Activated CD4-positive, alpha-beta T cell treated with anti-CD3 and anti-CD28 coated beads for 4 hours (primary cell): Measurements from ENCODE around the gene ANGPTL4.
"Not testable (repeated sequence)": the region's sequence is repeated elsewhere in the genome, so short reads cannot be mapped to it uniquely, and the experiment has no call there.

Experiments used
- DNase-seq, 2 donors: peaks; one replicate each; pipeline ENCODE4 v3.0.0-alpha.2; 2020

The ANGPTL4 gene, protein sequence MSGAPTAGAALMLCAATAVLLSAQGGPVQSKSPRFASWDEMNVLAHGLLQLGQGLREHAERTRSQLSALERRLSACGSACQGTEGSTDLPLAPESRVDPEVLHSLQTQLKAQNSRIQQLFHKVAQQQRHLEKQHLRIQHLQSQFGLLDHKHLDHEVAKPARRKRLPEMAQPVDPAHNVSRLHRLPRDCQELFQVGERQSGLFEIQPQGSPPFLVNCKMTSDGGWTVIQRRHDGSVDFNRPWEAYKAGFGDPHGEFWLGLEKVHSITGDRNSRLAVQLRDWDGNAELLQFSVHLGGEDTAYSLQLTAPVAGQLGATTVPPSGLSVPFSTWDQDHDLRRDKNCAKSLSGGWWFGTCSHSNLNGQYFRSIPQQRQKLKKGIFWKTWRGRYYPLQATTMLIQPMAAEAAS

DNA sequence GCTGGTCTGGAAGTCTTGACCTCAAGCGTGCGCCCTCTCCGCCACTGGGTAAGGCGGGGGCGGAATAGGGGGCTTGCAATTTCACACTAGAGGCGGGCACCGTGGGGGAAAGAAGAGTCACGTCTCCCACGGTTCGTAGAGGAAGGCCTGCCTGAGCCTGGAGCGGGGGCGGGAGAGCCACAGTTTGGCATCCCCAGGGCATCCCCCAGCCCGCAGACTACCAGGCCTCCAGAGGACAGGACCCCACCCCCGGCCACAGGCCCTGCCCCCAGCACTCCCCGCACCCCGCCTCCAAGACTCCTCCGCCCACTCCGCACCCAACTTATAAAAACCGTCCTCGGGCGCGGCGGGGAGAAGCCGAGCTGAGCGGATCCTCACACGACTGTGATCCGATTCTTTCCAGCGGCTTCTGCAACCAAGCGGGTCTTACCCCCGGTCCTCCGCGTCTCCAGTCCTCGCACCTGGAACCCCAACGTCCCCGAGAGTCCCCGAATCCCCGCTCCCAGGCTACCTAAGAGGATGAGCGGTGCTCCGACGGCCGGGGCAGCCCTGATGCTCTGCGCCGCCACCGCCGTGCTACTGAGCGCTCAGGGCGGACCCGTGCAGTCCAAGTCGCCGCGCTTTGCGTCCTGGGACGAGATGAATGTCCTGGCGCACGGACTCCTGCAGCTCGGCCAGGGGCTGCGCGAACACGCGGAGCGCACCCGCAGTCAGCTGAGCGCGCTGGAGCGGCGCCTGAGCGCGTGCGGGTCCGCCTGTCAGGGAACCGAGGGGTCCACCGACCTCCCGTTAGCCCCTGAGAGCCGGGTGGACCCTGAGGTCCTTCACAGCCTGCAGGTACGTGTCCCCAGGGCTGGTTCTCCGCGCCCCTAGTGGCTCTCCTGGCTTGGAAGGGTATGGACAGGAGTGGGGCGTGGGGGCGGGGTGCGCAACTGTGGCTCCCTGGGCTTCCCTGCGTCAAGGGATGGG, at the start of gene ANGPTL4:
Gene ANGPTL4, plus strand, starts transcription at position 353 of the 969 bp plus-strand sequence. Its CDS starts 167 bp downstream, at position 520.
- DNase-seq = peak; percentile 58 to 74

- not testable (repeated sequence) for DNase-seq
These were observed 48.8 kb upstream of the ANGPTL4 start for GRCh38 chr19:8314981-8315640.

GRCh38 chr19:8316351-8317125, 47.4 kb upstream of the ANGPTL4 start:
- no peak for DNase-seq

DNA sequence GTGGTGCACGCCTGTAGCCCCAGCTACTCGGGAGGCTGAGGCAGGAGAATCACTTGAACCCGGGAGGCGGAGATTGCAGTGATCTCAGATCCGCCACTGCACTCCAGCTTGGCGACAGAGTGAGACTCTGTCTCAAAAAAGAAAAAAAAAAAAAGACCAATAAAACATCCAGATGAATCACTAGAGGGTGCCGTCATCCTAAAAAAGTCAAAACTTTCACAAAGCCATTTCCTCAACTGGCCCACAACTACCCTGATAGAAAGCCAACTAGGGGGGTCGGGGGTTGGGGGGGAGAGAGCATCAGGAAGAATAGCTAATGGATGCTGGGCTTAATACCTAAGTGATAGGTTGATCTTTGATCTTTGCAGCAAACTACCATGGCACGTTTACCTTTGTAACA, 45.1 kb upstream of the ANGPTL4 start:
- DNase-seq = not testable (repeated sequence)

DNA sequence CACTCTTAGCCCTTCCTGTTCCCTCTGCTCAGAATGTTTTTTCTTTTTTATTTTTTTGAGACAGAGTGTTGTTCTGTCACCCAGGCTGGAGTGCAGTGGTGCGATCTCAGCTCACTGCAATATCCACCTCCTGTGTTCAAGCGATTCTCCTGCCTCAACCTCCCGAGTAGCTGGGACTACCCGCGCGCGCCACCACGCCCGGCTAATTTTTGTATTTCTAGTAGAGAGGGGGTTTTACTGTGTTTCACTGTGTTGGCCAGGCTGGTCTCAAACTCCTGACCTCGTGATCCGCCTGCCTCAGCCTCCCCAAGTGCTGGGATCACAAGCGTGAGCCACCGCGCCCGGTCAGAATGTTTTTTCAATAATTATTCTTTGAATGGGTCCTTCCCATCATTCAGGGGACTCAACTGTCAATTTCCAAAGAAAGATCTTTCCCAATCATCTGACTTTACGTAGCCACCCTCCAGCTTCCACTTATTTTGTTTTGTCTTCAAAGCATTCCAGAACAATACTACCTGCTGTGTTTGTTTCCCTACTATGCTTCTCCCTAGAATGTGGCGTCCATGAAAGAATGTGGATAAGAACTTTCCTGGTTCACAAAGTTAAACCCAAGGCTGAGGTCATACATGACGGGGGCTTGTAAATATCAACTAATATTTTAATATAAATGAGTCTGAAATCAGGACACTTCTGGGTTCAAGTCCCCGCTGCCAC, 44.0 kb upstream of the ANGPTL4 start:
- no peak for DNase-seq

- no peak for DNase-seq
These were observed 43.3 kb upstream of the ANGPTL4 start for GRCh38 chr19:8320564-8321066.

GRCh38 chr19:8321067-8321985, 42.6 kb upstream of the ANGPTL4 start, which contains the start of the genes NDUFA7 and RPS28:
TSS of gene NDUFA7 (minus strand) at chr19:8321375. CDS start at chr19:8321358, 17 bp downstream.
TSS of gene RPS28 (plus strand) at chr19:8321496. CDS start at chr19:8321531, 35 bp downstream.
- peak; percentile 97 for DNase-seq

DNA sequence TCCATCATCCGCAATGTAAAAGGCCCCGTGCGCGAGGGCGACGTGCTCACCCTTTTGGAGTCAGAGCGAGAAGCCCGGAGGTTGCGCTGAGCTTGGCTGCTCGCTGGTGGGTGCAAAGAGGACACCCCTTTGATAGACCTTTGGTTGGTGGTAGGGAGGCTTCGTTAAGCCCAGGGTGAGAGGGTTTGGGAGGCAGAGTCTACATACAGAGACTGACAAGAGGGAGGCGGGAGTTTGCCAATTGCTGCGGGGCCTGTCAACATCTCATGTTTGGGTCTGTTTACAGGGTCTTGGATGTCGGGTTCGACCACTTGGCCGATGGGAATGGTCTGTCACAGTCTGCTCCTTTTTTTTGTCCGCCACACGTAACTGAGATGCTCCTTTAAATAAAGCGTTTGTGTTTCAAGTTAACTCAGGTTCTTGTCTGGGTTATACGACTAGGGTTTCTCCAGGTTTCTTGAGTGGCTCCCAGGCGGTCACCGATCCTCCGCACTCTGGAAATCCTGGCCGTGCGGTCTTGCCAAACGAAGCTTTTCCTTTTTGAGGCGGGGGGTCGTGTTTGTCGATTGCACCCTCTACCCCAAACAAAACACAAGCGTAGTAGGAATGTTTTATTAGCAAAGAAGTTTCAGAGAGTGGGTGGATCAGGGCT, 41.8 kb upstream of the ANGPTL4 start:
- DNase-seq = no peak

GRCh38 chr19:8322638-8322997, 41.3 kb upstream of the ANGPTL4 start:
- no peak for DNase-seq

GRCh38 chr19:8323781-8324185, 40.2 kb upstream of the ANGPTL4 start:
- no peak for DNase-seq

DNA sequence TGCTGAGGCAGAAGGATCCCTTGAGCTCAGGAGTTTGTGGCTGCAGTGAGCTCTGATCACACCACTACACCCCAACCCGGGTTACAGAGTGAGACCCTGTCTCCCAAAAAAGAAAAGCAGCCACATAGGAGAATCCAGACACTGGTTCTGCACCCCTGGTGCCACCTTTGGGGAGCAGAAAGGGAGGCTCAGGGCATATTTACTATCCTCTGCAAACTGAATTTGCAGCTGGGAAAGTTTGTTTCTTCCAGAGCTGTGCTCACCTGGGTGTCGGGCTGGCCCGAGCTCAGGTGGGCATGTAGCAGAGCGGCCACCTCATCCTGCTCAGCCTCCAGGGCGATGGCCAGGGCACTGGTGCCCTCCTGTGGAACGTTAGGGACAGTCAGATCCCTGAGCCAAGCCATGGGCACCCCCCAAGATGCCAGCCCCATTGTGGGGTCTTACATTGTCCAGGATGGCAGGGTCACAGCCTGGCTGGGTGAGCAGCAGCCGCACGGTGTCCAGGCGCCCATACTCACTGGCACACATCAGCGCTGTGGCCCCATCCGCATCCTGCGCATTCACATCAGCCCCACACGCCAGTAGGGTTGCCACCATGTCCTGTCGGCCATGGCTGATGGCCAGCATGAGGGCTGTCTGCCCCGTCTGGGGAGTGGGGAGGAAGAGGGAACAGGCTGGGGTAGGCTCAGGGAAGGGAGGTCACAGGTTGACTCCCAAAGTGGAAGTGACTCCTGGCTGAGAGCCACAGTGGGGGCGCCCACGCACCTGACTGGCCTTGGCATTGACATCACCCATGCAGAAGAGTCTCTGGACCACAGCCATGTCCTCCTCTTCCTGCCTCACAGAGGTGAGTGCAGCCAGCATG, 39.5 kb upstream of the ANGPTL4 start:
- no peak for DNase-seq

DNA sequence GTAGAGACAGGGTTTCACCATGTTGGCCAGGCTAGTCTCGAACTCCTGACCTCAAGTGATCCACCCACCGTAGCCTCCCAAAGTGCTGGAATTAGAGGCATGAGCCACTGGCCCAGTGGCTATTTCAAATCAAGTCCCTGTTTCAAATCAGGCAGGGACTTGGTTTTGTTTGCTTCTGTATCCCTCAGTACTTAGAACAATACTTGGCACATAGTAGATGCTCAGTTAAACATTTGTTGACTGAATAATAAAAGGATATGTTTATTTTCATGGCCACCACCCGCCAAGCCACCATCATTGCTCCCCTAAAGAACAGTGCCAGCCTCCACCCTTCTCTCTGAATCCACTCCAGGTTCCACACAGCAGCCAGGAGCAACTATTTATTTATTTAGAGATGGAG, 38.5 kb upstream of the ANGPTL4 start:
- no peak for DNase-seq

DNA sequence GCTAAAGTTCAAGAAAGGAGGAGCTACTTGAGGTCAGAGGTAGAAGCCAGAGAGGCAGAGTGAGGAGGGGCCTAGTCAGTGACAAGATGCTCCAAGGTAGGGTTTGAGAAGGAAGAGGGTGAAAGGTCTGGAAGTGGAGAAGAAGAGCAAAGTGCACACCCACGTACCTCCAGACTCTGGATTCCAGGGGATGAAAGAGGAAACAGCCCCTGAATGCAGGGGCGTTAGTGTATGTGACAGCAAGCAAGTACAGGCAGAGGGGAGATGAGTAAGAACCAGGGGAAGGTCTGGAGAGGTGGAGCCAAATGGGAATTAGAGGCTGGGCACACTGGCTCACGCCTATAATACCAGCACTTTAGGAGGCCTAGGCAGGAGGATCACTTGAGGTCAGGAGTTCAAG, 34.0 kb upstream of the ANGPTL4 start:
- no peak for DNase-seq

DNA sequence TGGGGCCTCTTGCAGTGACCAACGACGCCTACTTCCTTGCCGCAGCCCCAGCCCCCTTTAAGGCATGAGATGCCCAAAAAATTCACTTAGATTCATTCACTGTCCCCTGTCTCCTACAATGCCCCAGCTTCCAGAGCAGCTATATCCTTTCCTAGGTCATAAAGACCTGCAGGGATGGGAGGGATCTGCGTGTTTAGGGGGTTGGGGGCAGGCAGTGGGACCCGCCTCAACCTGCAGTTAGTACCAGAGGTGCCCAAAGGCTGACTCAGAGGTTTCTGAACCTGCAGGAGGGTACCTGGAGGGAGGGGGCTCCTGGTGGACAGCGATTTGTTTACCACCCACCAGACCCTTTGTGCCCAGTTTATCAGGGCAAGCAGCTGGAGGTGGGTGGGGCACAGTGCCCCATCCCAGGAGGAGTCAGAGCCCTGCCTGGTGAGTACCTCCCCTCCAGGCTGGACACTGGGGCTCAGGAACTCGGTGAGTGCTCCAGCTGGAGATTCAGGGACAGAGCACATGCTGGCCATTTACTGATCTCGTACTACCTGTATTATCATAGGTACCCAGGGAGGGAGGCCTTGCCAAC, 32.6 kb upstream of the ANGPTL4 start:
- DNase-seq = no peak

DNA sequence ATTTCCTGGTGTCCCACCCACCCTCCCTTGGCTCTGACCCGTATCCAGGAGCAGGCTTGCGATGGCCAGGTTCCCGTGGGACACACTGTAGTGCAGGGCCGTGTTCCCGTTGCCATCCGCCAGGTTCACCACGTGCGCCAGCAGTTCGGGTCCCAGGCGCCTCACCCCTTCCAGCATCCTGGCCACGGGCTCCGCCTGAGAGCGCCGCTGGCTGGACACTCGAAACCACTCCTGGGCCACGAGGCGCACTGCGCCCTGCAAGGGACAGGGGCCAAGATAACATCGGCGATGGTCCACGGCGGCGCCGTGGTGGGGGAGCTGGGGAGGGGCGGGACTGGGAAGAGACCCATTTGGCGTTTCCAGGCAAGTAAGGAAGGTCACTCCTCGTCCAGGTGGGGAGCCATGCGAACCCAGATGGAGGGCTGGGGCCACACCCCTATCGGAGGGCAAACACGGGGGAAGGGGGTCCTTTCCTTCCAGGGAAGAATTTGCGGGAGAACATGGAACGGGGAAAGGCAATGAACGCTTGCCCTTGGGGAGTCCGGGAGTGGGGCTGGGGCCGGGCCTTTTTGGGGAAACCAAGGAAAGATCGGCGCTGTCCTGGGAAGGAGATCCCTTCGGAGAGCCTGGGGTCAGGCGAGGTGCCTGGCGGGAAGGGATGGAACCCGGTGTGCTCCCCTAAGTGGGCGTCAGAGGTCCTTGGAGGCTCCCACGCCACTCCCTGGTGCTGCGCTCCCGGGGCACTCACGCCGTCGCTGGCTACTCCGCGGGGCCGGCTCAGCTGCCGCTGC, 30.8 kb upstream of the ANGPTL4 start:
- no peak for DNase-seq

DNA sequence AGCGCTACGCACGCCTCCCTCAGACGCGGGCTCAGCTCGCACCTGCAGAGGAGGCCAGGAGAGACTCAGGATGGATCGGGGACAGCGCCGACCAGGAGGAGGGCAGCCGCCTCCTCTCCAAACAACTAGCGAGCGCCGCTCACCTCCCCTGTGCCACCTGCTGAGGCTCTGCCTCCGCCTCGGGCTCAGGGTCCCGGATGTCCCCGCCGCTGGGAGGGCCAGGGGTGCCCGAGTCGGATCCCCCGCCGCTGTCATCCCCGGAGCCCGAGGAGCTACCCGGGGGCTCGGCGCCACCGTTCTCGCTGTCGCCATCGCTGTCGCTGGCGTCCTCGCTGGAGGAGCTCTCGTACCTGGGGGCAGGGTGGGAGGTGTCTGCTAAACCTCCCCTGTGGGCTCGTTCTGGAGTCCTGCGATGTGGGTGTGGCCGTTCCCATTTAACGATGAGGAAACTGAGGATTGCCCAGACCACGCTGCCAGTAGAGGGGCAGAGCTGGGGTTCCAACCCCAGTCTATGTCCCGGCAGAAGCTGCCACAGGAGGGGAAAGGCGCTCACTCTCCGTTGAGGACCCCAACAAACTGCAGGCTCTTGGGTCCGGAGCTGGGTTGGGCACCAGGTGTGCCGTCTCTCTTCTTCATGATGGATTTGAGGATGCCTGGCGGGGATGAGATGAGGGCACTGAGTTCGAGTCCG, 30.0 kb upstream of the ANGPTL4 start:
- DNase-seq = no peak
